ENCODE results near the gene GNL1. TPM values are rescaled to one million over a fixed set of nuclear protein-coding genes. Genes with fewer than 3 reads are reported as not detected.

Gene GNL1
- total and polyA plus RNA-seq, 2 experiments from 2014 or later, result 31.4 to 42.5 TPM

GRCh38 chr6:30542404-30542725, 13.9 kb downstream of the GNL1 start (continued):
- no peak for TF ChIP-seq ZNF462 (CRISPR knock-in tag; IDR thresholded peaks at IDR 0.05)
- TF ChIP-seq ETS1 (IDR thresholded peaks at IDR 0.05), result no peak
- no peak for TF ChIP-seq JUNB (IDR thresholded peaks at IDR 0.05; ENCODE audit: unreplicated experiment)
- no peak for TF ChIP-seq ZNF331 (CRISPR knock-in tag; IDR thresholded peaks at IDR 0.05; ENCODE audit: low read depth)

GRCh38 chr6:30541515-30542403, 14.5 kb downstream of the GNL1 start:
- Histone ChIP-seq H3K4me1 (ENCODE audit: insufficient read depth) (peaks cover 7% of the 10 kb centered on the region; the same call in 1 of the 2 replicates), H4K20me1 (replicated peaks; ENCODE audit: insufficient read depth) (no peaks in the 10 kb centered on the region; the same call in 1 of the 2 replicates), H3K4me3 (peak overlapping the region; percentile 50), H3K27me3 (ENCODE audit: insufficient read depth) (no peaks in the 10 kb centered on the region), H3K27ac (ENCODE audit: low read depth) (no peak overlapping the region), H3F3A (replicated peaks; ENCODE audit: low read depth) (no peaks in the 10 kb centered on the region), H3K36me3 (ENCODE audit: insufficient read depth) (no peaks in the 10 kb centered on the region), H3K4me2 (peak overlapping the region; percentile 74), H3K79me2 (replicated peaks; ENCODE audit: insufficient read depth) (no peaks in the 10 kb centered on the region), H2AFZ (no peak overlapping the region), H3K9me2 (ENCODE audit: insufficient read depth) (no peaks in the 10 kb centered on the region)
- Mint-ChIP-seq H3K36me3 (ENCODE audit: low read depth) (0 out of 3 replicates have a peak, but pooled peaks cover 5% of the 10 kb centered on the region), H3K4me3 (peak overlapping the region; percentile 61), H3K27me3 (ENCODE audit: insufficient read depth, low read depth, poor library complexity) (peaks cover 12% of the 10 kb centered on the region), H3K4me1 (peaks cover 9% of the 10 kb centered on the region), H3K27ac (no peak overlapping the region), H3K9me3 (no peaks in the 10 kb centered on the region)
- ATAC-seq (peak; percentile 89), DNase-seq (ENCODE audit: low spot score) (peak; percentile 90)
- no peak for TF ChIP-seq JUNB (IDR thresholded peaks at IDR 0.05; ENCODE audit: unreplicated experiment)
- peak; percentile 92 to 99 for TF ChIP-seq CTCF (conservative IDR thresholded peaks at IDR 0.05; ENCODE audit: low read depth in 2 of 2)
- TF ChIP-seq EZH2 (IDR thresholded peaks at IDR 0.05; ENCODE audit: low read depth, unreplicated experiment), result no peak
